Suppressor macrophage treated with lipopolysaccharide for 1 hour (primary cell): ENCODE results near the gene TRIP6.

Experiments used
- DNase-seq, 3 donors: peaks; one replicate each; pipeline ENCODE4 v3.0.0-alpha.2; 2020 to 2022

Gene TRIP6

GRCh38 chr7:100891568-100892247 lies 24.5 kb downstream of the TRIP6 start:
- DNase-seq = no peak

DNA sequence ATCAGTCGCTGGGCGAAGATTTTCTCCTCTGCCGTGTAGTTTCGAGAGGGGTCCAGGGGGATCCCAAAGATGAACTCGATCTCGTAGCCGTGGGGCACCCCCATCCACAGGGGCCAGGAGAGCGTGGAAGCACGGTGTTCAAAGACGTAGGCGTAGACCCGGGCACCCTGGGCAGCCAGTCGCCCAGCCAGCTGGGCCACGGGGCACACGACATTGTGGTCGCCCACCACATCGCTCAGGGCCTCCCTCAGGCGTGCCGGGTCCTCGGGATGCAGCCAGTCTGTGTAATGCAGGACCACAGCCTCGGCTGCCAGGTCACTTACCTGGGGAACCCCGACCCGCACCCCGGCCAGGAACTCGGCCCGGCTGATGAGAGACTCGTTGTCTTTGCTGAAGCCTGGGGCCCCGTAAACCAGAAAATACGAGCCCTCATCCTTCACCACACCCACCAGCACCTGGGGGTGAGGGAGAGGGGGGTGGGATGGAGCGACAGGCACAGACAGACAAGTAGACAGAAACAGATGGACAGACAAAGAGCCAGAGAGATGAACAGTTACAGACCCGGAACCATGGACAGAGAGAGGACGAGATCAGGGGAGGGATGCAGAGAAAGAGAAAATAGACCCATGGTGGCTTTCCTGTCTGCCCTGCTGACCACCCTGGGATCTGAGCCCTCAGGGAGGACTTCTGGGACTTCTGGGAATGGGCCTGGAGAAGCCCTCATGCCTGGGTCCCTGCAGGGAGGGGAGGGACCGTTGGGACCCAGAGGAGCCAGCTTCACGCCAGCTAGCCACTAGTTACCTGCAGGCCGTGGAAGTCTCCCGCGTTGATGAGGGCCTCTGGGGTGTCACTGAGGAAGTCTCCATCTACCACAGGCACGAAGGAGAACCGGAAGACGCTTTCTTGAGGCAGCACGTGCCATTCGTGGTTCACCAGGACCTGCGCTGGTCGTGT lies 25.5 kb downstream of the TRIP6 start:
- DNase-seq = no peak

DNA sequence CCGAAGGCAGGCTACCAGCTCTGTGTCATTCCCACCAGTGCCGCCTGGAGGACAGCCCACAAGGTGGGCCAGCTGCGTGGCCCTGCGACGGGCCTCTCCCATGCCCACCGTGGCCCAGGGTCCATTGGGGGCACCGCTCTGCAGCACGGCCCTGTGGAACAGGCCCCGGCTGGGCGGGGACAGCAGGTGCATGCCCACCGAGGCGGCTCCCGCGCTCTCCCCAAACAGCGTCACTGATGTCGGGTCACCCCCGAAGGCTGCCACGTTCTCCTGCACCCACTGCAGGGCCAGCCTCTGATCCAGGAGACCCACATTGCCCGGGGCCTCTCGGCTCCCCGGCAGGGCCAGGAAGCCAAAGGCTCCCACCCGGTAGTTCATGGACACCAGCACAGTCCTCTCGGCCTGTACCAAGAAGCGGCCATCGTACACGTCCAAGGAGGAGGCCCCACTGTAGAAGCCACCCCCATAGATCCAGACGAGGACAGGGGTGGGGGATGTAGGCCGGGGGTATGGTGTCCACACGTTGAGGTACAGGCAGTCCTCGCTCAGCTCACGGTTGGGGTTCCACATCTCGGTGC lies 26.2 kb downstream of the TRIP6 start:
- no peak for DNase-seq

DNA sequence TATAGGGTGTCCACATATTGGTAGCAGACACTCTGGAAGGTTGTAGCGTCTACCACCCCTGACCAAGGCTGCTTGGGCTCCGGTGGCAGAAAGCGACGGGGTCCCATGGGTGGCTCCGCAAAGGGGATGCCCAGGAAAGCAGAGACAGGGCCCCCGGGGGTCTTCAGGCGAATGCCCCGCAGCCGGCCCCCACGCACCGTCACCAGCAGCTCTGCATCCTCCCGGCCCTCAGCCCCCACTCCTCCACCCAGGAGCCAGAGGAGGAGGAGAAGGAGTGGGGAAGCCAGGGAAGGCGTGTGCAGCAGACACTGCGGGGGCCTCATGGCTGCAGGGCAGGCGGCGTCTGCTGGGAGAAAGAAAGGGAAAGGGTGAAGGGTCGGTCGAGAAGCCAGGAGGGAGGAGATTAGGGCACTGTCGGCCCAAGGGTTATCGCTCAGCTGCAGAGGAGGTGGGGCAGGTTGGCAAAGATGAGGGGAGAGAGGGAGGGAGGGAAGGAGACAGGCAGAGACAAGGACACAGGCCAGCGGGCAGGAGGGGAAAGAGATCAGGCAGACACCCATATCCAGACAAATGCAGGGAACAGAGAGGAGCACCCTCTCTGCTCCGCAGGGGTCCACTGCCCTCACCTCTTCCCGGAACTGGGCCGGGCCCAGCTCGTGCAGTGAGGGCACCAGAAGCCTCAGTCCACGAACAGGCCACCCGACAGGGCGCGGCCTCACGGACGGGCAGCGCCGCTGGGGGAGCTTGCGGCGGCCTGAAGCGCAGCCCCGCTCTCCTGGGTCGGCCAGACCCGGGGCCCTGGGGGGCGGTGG lies 26.9 kb downstream of the TRIP6 start:
- DNase-seq = no peak

DNA sequence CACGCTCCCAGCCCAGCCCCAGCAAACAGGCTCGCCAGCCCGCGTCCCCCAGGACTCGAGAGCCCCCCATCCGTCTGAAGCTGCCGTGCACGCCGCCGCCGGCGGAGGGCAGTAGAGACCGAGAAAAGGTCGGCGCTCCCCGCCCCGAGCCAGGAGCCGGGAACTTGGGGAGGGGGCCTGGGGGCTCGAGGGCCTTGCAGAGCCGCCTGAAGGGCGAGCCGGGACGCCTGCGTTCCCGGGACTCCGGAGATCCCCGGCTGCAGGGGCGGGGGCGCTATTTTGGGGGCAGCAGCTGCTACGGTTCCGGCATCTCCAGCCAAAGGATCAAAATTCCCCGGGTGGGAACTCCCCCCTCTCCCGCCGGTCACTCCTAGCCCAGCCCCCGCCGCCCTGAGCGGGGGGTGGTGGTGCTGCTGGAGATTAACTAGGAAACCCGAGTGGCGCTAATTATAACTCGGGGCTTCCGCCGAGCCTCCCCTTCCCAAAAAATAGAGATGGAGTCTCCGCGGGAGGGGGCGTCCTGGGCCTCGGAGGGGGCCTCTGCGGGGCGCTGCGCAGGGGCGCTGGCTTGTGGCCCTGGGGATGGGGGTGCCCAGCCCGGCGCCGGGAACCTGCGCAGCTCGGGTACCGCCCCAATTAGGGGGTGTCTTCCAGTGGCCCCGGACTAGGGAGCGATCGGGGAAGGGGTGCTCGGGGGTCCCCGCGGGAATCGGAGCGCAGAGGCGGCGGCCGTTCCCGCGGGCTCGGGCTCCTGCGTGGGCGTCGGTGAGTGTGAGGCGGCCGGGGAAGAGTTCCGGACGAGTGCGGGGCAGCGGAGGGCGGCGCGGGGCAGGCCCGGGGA lies 27.9 kb downstream of the TRIP6 start:
- peak; percentile 82 to 92 (median 85) for DNase-seq

DNA sequence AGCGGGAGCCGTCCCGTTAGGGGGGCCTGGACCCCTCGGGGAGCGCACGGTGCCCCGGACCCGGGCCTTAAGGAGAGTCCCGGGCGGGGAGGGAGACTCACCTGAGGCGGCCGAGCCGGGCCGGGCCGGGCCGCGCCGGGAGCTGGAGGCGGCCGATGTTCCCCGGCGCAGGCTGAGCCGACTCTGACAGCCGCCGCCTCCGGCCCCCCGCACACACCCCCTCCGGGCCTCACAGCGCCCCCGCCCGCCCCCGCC lies 28.4 kb downstream of the TRIP6 start, which contains the start of gene ACHE:
Gene ACHE (minus strand): TSS at position 188 of the 255 bp plus-strand sequence. CDS start 1,656 bp downstream, outside the sequence.
- no peak for DNase-seq

DNA sequence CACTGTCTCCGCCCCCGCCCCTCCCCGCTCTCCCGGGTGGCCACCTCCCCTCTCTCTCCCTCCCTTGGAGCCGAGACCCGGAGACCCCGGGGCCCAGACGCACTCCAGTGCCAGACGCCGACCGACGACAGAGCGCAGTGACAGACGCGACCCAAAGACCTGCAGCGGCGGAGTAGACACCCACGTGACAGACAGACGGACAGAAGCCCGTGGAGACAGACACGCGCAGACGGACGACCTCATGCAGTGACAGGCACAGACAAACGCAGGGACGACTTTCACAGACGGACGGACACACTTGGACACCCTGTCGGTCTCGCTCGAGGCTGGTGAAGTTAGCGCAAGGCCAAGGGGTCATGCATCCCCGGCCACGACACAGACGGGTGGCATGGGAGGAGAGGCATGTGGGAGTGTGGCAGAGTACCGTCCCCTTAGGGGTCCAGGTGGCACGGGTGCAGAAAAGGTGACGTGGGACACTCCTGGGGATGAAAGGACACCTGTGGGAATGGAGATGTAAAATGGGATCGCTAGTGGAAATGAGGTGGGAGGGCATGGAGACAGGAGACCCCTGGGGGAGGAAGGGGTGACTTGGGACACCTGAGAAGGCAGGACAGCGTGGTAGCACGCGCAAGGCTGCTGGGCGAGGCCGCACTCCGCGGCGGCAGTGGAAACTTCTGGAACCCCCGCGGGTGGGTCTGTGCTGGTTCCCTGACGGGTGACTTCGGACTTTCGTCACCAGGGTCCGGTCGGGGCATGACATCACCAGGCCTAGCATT lies 29.0 kb downstream of the TRIP6 start:
- DNase-seq = peak; percentile 70 to 78 (median 73)

DNA sequence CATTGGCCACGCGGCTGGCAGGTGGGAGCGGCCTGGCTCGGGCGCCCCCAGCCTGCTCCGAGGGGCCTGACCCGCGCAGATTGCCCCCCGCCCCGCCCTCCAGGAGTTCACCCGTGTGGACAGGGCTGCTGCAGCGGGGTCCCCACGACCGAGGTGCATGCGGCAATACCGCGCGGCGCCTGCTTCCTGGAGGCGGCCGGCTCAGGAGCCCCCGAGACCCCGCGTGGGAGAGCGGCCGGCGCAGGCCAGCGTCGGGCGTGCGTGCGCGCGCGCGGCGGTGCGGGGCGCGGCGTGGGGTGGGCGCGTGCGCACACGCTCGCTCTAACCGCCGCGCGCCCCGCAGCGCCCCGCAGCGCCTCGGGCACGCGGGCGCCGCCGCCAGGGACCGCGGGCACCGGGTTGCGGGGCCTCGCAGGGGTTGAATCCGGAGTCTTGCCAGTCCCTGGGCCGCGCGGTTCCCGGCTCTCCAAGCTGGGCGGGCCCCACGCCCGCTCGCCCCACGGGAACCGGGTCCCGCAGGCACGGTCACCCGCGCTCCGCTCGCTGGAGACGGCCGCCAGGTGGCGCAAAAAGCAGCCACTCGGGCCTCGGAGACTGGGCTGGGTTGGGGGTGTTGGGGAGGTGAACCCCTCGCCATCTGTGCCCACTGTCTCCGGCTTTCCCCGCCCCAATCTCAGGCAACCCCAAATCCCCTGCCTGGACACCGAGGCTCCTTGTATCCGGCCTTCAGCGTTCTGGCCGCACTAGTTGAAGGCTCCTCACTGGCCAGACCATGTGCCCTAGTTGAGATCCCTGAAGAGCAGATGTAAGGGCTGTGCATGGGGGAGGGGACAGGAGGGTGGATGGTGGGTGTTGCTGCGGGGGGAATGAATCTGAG lies 29.8 kb downstream of the TRIP6 start:
- peak; percentile 38 to 82 (median 69) for DNase-seq

GRCh38 chr7:100897772-100898454 lies 30.7 kb downstream of the TRIP6 start:
- no peak for DNase-seq

- DNase-seq = no peak
Measured at GRCh38 chr7:100899432-100899831, 32.2 kb downstream of the TRIP6 start.

DNA sequence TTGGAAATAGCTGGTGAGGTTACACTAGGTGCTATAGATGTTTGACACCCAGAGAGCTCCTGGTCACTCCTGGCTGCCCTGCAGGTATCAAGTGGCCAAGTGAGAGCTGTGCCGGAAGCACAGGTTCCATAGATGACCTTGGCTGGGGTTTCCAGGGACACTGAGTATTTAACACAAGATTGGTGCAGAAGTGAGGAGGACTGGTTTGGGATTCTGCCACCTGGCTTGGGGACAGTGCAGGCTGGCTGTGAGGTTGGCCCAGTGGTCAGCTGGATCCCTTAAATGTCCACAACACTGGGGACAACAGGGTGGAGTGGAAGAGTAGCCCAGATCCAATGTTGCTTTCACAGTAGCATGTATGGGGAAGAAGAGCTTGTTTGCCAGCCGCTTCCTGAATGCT lies 33.8 kb downstream of the TRIP6 start:
- DNase-seq = no peak

GRCh38 chr7:100901921-100902332 lies 34.7 kb downstream of the TRIP6 start:
- DNase-seq = no peak

GRCh38 chr7:100902638-100903037 lies 35.5 kb downstream of the TRIP6 start:
- no peak for DNase-seq

- no peak for DNase-seq
Measured at GRCh38 chr7:100908512-100908911, 41.3 kb downstream of the TRIP6 start.

DNA sequence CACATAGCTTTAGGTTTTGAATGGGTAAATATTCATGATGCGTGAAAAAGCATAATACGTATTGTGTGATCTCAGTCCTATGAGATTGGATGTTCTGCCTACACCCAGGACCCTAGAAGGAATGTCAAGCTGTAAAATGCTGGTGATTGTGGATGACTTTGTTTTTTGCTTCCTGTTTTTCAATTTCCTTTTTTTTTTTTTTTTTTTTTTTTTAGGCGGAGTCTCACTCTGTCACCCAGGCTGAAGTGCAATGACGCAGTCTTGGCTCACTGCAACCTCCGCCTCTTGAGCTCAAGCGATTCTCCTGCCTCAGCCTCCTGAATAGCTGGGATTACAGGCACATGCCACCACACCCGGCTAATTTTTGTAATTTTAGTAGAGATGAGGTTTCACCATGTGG lies 43.3 kb downstream of the TRIP6 start:
- DNase-seq = peak; percentile 83 to 94 (median 91)

GRCh38 chr7:100911484-100911883 lies 44.3 kb downstream of the TRIP6 start:
- DNase-seq = no peak

GRCh38 chr7:100914208-100914878 lies 47.2 kb downstream of the TRIP6 start:
- DNase-seq = peak in 1 of 3 donors; percentile 17

- DNase-seq = peak; percentile 91 to 95 (median 93)
Measured at GRCh38 chr7:100914879-100915447, 47.8 kb downstream of the TRIP6 start.
